H9 (cell line): Measurements from ENCODE around the gene MICAL2. TPM values are rescaled to one million over a fixed set of nuclear protein-coding genes. Genes with fewer than 3 reads are reported as not detected.

Source experiments
- DNase-seq: peaks from one replicate; pipeline ENCODE4 v3.0.0-alpha.2; 2017
- H2AFZ ChIP-seq: one replicate; pipeline ENCODE4 v1.6.1; 2013; ENCODE audit warnings: mild to moderate bottlenecking, low read length, control low read depth, moderate library complexity
- H2AK5ac ChIP-seq: 2 replicates; pipeline ENCODE4 v1.6.1; 2013; ENCODE audit warnings: low read length, control low read depth, mixed read lengths; ENCODE audit not compliant: insufficient read length
- H2BK120ac ChIP-seq: one replicate; pipeline ENCODE4 v1.6.1; 2013; ENCODE audit warnings: low read depth, mild to moderate bottlenecking, low read length, control low read depth, inconsistent platforms; ENCODE audit not compliant: poor library complexity, severe bottlenecking
- H2BK12ac ChIP-seq: 2 replicates; pipeline ENCODE4 v1.6.1; 2013; ENCODE audit warnings: low read length, control low read depth, mixed read lengths, low read depth; ENCODE audit not compliant: insufficient read length
- H2BK15ac ChIP-seq: 2 replicates; pipeline ENCODE4 v1.6.1; 2013; ENCODE audit warnings: low read depth, low read length, control low read depth
- H2BK20ac ChIP-seq: one replicate; pipeline ENCODE4 v1.6.1; 2013; ENCODE audit warnings: low read depth, mild to moderate bottlenecking, low read length, control low read depth, inconsistent platforms; ENCODE audit not compliant: poor library complexity, severe bottlenecking
- H2BK5ac ChIP-seq: 2 replicates; pipeline ENCODE4 v1.6.1; 2013; ENCODE audit warnings: low read length, control low read depth, mixed read lengths; ENCODE audit not compliant: insufficient read length
- H3K14ac ChIP-seq: 2 replicates; pipeline ENCODE4 v1.6.1; 2013; ENCODE audit warnings: low read length, control low read depth; ENCODE audit not compliant: insufficient read depth
- H3K18ac ChIP-seq: 2 replicates; pipeline ENCODE4 v1.6.1; 2013; ENCODE audit warnings: low read depth, mild to moderate bottlenecking, mixed read lengths, low read length, control low read depth; ENCODE audit not compliant: insufficient read length
- H3K23ac ChIP-seq: 2 replicates; pipeline ENCODE4 v1.6.1; 2013; ENCODE audit warnings: low read length, control low read depth, mixed read lengths, low read depth; ENCODE audit not compliant: insufficient read length
- H3K23me2 ChIP-seq: 2 replicates; pipeline ENCODE4 v1.6.1; 2013; ENCODE audit warnings: low read depth, mild to moderate bottlenecking, mixed read lengths, low read length, control low read depth; ENCODE audit not compliant: insufficient read length, poor library complexity, severe bottlenecking
- H3K27ac ChIP-seq: 2 replicates; pipeline ENCODE4 v1.5.1; 2013; ENCODE audit warnings: low read length, control low read depth, mixed read lengths, low read depth; ENCODE audit not compliant: insufficient read length
- H3K27me3 ChIP-seq: 2 replicates; pipeline ENCODE4 v1.6.1; 2013; ENCODE audit warnings: low read length, control low read depth, inconsistent platforms; ENCODE audit not compliant: insufficient read depth
- H3K4ac ChIP-seq: 2 replicates; pipeline ENCODE4 v1.6.1; 2013; ENCODE audit warnings: low read depth, mild to moderate bottlenecking, control low read depth, inconsistent platforms, low read length, moderate library complexity
- H3K4me1 ChIP-seq: 2 replicates; pipeline ENCODE4 v1.6.1; 2013; ENCODE audit warnings: low read length, control low read depth, inconsistent platforms; ENCODE audit not compliant: insufficient read depth
- H3K4me2 ChIP-seq: 2 replicates; pipeline ENCODE4 v1.6.1; 2013; ENCODE audit warnings: low read length, control low read depth, mixed read lengths; ENCODE audit not compliant: insufficient read length, insufficient read depth
- H3K56ac ChIP-seq: 2 replicates; pipeline ENCODE4 v1.6.1; 2013; ENCODE audit warnings: low read depth, mild to moderate bottlenecking, mixed read lengths, low read length, control low read depth; ENCODE audit not compliant: insufficient read length
- H3K79me1 ChIP-seq: 2 replicates; pipeline ENCODE4 v1.6.1; 2013; ENCODE audit warnings: low read depth, mild to moderate bottlenecking, moderate library complexity, low read length, control low read depth, inconsistent platforms; ENCODE audit not compliant: insufficient read depth, poor library complexity, severe bottlenecking
- H3K79me2 ChIP-seq: 2 replicates; pipeline ENCODE4 v1.6.1; 2013; ENCODE audit warnings: low read length, control low read depth, inconsistent platforms; ENCODE audit not compliant: insufficient read depth
- H3K9ac ChIP-seq: 2 replicates; pipeline ENCODE4 v1.6.1; 2013; ENCODE audit warnings: low read length, control low read depth, mixed read lengths; ENCODE audit not compliant: insufficient read length; ENCODE audit errors: extremely low read depth
- H3K9me3 ChIP-seq: one replicate; pipeline ENCODE4 v1.6.1; 2013; ENCODE audit warnings: low read depth, low read length, inconsistent platforms; ENCODE audit not compliant: control insufficient read depth
- H3T11ph ChIP-seq: one replicate; pipeline ENCODE4 v1.6.1; 2013; ENCODE audit warnings: mild to moderate bottlenecking, low read length, control low read depth, inconsistent platforms
- H4K20me1 ChIP-seq: one replicate; pipeline ENCODE4 v1.6.1; 2013; ENCODE audit not compliant: control insufficient read depth, insufficient read length, insufficient read depth
- H4K5ac ChIP-seq: 2 replicates; pipeline ENCODE4 v1.6.1; 2013; ENCODE audit warnings: low read depth, mild to moderate bottlenecking, mixed read lengths, low read length, control low read depth; ENCODE audit not compliant: insufficient read length
- H4K8ac ChIP-seq: replicated peaks from 2 replicates; pipeline ENCODE4 v1.6.1; 2013; ENCODE audit warnings: low read length, control low read depth, mixed read lengths, low read depth; ENCODE audit not compliant: insufficient read length
- H4K91ac ChIP-seq: 2 replicates; pipeline ENCODE4 v1.6.1; 2013; ENCODE audit warnings: low read depth, mild to moderate bottlenecking, moderate library complexity, mixed read lengths, low read length, control low read depth; ENCODE audit not compliant: insufficient read length
- H3K27ac Mint-ChIP-seq, 3 experiments: 2 replicates in 2 of 3; 3 replicates in 1 of 3; pipeline ENCODE4 v1.8.0; 2020 to 2021; ENCODE audit warnings: mixed read lengths in 3 of 3, mild to moderate bottlenecking in 1 of 3, moderate library complexity in 1 of 3
- H3K27me3 Mint-ChIP-seq: 2 replicates; pipeline ENCODE4 v1.8.0; 2021; ENCODE audit warnings: low read depth, mild to moderate bottlenecking, moderate library complexity, mixed read lengths
- H3K36me3 Mint-ChIP-seq, 3 experiments: 2 replicates in 2 of 3; 3 replicates in 1 of 3; pipeline ENCODE4 v1.8.0; 2020 to 2021; ENCODE audit warnings: low read depth in 3 of 3, mixed read lengths in 3 of 3; ENCODE audit not compliant: insufficient read depth in 1 of 3
- H3K4me1 Mint-ChIP-seq, 2 experiments: 2 replicates each; pipeline ENCODE4 v1.8.0; 2020; ENCODE audit warnings: mixed read lengths in 2 of 2
- H3K4me3 Mint-ChIP-seq, 2 experiments: 2 replicates in 1 of 2; 3 replicates in 1 of 2; pipeline ENCODE4 v1.8.0; 2020 to 2021; ENCODE audit warnings: mild to moderate bottlenecking in 2 of 2, mixed read lengths in 2 of 2, moderate library complexity in 1 of 2
- H3K9me3 Mint-ChIP-seq, 2 experiments: 2 replicates in 1 of 2; 3 replicates in 1 of 2; pipeline ENCODE4 v1.8.0; 2020; ENCODE audit warnings: mild to moderate bottlenecking in 2 of 2, mixed read lengths in 2 of 2, moderate library complexity in 1 of 2
- WGBS: extraction: QIAGEN DNeasy Blood & Tissue Kit; methylation state at CpG from one replicate; pipeline ENCODE4 v1.1.7; 2013; ENCODE audit warnings: missing lambda C conversion rate, low lambda C conversion rate, mixed read lengths; ENCODE audit not compliant: insufficient read length; ENCODE audit errors: extremely low coverage; 5-methylcytosine and 5-hydroxymethylcytosine counted together
- total RNA-seq: library from RNA; stranded (reverse); gene quantifications from 2 replicates; pipeline ENCODE4 v1.2.1, GENCODE V29; 2021
- TF ChIP-seq, protein P1 (sequence below): fragments of 200-600 bp; sonication (generic); conservative IDR thresholded peaks from 3 replicates; pipeline ENCODE4 v1.8.0; 2021; ENCODE audit warnings: antibody characterized with exemption, mild to moderate bottlenecking

MICAL2 gene
- total RNA-seq, 1 experiment from 2014 or later, result 4.7 TPM

DNA sequence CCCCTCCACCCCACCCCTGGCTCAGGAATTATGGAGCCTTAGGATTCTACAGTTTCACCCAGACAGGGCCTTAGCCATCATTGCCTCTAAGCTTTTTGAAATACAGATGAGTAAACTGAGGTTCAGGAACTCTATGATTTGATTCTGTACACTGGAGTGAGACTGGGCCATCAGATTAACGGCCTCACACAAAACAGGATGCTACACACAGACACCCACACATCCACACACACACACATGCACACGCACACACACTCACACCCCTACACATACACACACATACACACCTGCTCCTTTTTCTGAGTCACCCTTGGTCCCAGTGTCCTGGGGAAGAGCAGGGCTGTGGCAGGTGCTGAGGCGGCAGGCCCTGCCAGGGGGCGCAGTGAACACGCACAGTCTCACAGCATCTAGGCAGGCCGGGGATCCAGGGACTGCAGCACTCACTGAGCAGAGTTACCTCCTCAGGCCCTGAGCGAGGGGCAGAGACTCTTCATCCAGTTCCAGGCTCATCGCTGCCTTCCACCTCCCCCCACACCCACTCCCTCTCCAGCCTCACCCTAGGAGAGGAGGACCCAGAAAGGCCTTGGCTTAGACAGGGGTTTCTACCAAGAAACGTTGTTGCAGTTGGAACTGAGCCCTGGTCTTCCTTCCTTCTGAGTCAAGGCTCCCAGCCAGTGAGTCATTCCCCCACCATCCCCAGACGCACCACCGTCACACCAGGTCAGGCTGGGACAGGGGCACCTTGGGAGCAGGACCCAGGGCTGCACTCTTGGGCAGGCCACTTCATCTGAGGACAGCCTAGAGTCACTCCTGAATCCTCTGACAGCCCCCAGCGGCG lies 177.2 kb downstream of the MICAL2 start:
- Histone ChIP-seq H3K18ac (no peak overlapping the region), H3K4me2 (no peak overlapping the region), H4K8ac (no peak overlapping the region), H4K20me1 (no peaks in the 10 kb centered on the region), H3T11ph (no peak overlapping the region), H4K5ac (no peak overlapping the region), H3K79me2 (no peaks in the 10 kb centered on the region), H3K23ac (no peak overlapping the region), H3K14ac (no peak overlapping the region), H2BK5ac (no peak overlapping the region), H3K4me1 (no peaks in the 10 kb centered on the region; the same call in 1 of the 2 replicates), H3K4ac (no peak overlapping the region), H3K27ac (no peak overlapping the region), H2AK5ac (no peak overlapping the region), H2BK120ac (no peak overlapping the region), H3K23me2 (no peaks in the 10 kb centered on the region), H3K56ac (no peak overlapping the region), H2AFZ (no peak overlapping the region), H2BK15ac (no peak overlapping the region), H2BK12ac (no peak overlapping the region), H3K79me1 (no peaks in the 10 kb centered on the region), H3K9me3 (no peaks in the 10 kb centered on the region), H2BK20ac (no peak overlapping the region), H3K9ac (no peak overlapping the region), H4K91ac (no peak overlapping the region), H3K27me3 (no peaks in the 10 kb centered on the region)
- Mint-ChIP-seq H3K27ac (peak overlapping the region in 2 of 3 experiments; percentile 19 to 46; a peak in 4 of 7 replicates), H3K27me3 (peaks cover 5% of the 10 kb centered on the region), H3K4me1 (peaks cover 17% of the 10 kb centered on the region in 2 experiments), H3K4me3 (no peak overlapping the region), H3K9me3 (no peaks in the 10 kb centered on the region; a peak in 1 of 5 replicates), H3K36me3 (no peaks in the 10 kb centered on the region; a peak in 1 of 7 replicates)
- TF ChIP-seq, protein P1, sequence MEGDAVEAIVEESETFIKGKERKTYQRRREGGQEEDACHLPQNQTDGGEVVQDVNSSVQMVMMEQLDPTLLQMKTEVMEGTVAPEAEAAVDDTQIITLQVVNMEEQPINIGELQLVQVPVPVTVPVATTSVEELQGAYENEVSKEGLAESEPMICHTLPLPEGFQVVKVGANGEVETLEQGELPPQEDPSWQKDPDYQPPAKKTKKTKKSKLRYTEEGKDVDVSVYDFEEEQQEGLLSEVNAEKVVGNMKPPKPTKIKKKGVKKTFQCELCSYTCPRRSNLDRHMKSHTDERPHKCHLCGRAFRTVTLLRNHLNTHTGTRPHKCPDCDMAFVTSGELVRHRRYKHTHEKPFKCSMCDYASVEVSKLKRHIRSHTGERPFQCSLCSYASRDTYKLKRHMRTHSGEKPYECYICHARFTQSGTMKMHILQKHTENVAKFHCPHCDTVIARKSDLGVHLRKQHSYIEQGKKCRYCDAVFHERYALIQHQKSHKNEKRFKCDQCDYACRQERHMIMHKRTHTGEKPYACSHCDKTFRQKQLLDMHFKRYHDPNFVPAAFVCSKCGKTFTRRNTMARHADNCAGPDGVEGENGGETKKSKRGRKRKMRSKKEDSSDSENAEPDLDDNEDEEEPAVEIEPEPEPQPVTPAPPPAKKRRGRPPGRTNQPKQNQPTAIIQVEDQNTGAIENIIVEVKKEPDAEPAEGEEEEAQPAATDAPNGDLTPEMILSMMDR, result peak; percentile 77
- DNase-seq, result peak; percentile 89
- WGBS, result no CpG with 5 or more reads among the region's 13 CpGs
